SH-SY5Y (cell line): ENCODE measurements around the gene SDK1.

Experiments used
- GATA2 ChIP-seq: IDR thresholded peaks from 2 replicates; pipeline ENCODE4 v1.6.1; 2011; ENCODE audit warnings: mild to moderate bottlenecking, low read depth, low read length
- GATA3 ChIP-seq: IDR thresholded peaks from 2 replicates; pipeline ENCODE4 v1.6.1; 2011; ENCODE audit warnings: low read depth, mild to moderate bottlenecking, low read length, moderate library complexity

DNA sequence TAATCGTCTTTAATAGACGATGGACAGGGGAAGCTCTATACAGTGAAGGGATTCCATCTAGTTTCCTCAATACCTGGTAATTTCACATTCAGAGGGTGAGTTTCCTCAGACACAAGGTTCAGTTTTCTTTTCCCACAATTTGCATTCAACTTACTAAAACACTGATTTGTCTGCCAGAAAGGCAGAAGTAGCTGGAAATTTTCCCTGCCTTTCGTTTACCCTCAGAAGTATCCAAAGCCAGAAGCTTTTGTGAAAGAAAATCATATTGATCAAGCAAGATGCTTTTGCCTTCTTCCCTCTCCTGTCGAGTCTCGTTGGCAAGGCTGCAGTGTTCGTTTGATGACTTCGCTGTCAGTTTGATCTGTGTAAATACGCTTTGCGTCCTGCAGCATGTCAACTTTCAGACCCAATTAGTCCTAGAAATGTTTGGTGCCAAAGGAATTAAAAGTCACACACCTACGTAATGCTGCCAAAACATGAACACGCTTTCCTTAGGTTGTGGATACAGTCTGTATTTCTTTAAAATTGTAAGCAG lies 749.1 kb downstream of the SDK1 start:
- no peak for TF ChIP-seq GATA2
- TF ChIP-seq GATA3, result no peak
